Stimulated activated CD8-positive, alpha-beta memory T cell treated with anti-CD3 and anti-CD28 coated beads, Interleukin-12 subunit alpha, Interleukin-12 subunit beta, amount 100 ng/mL, for 4 hours (primary cell): Measurements from ENCODE around the gene PNISR.
"Not testable (repeated sequence)": the region's sequence is repeated elsewhere in the genome, so short reads cannot be mapped to it uniquely, and the experiment has no call there.

Experiments used
- DNase-seq: peaks from one replicate; pipeline ENCODE4 v3.0.0-alpha.2; 2020; ENCODE audit warnings: low read depth

PNISR gene, protein sequence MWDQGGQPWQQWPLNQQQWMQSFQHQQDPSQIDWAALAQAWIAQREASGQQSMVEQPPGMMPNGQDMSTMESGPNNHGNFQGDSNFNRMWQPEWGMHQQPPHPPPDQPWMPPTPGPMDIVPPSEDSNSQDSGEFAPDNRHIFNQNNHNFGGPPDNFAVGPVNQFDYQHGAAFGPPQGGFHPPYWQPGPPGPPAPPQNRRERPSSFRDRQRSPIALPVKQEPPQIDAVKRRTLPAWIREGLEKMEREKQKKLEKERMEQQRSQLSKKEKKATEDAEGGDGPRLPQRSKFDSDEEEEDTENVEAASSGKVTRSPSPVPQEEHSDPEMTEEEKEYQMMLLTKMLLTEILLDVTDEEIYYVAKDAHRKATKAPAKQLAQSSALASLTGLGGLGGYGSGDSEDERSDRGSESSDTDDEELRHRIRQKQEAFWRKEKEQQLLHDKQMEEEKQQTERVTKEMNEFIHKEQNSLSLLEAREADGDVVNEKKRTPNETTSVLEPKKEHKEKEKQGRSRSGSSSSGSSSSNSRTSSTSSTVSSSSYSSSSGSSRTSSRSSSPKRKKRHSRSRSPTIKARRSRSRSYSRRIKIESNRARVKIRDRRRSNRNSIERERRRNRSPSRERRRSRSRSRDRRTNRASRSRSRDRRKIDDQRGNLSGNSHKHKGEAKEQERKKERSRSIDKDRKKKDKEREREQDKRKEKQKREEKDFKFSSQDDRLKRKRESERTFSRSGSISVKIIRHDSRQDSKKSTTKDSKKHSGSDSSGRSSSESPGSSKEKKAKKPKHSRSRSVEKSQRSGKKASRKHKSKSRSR

DNA sequence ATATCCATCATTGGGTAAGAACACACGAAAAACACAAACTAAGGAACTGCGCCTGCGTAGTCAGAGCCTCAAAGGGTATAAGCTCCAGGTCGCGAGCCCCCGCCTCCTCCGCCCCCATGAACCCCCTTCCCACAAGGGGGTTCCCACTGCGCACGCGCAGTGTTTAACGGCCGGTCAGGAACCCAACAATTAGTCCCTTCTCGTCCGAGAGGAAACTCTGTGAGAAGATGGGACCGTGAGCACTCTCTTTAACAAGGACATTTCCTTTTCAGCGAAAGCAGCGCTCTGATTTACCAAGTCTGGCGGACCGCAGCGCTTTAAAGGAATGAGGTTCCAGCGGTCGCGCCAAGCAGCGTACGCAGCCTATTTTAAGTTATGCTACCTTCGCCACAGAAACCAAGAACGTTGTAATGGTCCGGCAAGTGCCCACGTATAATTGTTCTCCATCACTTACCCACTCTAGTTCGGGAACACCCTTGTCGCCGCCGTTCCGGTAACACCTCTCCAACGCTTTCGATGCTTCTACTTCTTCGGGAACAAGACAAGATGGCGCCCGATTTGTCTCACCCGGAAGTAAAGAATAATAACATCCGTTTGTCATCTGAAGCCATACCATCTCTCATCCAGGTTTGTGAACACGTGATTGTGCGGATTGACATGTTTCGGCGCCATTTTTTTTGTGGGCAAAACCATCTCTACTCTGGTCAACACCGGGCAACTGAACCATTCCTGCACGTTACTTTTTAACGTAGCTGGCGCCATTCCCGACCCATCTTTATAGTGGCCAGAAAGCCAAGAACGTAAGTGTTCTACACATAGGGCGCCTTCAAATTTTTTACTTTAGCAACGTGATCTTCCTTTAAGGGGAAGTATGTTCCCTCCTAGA lies at the start of gene PNISR:
Gene PNISR (minus strand): TSS at position 548 of the 886 bp plus-strand sequence. CDS start 10,649 bp downstream, outside the sequence.
- peak; percentile 77 for DNase-seq

DNA sequence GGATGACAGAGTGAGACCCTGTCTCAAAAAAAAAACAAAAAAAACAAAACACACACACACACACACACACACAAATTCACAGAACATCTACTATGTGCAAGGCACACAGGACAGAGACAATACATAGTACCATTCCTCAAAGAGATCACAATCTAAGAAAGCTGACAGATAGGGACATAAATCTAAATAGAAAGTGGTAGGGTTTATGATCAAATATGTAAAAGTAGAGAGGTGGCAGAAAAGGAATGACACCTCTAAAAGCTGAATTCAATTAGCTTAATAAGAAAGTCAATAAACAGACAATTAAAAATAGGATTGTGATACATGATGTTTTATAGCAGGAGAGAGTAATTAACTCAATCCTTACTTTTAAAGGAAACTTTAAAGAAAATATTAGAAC lies 48.6 kb upstream of the PNISR start:
- no peak for DNase-seq

DNA sequence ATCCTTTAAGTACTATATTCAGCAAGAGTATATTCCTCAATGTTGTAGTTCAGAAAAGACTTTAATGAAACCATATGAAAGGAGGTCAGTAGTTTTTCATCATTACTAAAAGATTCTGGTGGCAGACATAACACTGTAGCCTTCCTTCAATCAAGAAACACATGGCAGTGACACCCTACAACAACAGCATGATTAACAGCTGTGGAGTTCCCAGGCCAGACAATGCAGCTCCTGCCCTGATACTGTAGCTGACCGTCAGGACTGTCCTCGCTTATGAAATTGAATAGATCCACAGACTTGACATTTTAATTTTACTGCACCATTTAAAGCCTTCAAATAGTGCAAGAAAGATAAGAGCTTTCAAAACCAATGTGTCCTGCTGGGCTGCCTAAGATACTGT lies 46.5 kb upstream of the PNISR start:
- no peak for DNase-seq

DNA sequence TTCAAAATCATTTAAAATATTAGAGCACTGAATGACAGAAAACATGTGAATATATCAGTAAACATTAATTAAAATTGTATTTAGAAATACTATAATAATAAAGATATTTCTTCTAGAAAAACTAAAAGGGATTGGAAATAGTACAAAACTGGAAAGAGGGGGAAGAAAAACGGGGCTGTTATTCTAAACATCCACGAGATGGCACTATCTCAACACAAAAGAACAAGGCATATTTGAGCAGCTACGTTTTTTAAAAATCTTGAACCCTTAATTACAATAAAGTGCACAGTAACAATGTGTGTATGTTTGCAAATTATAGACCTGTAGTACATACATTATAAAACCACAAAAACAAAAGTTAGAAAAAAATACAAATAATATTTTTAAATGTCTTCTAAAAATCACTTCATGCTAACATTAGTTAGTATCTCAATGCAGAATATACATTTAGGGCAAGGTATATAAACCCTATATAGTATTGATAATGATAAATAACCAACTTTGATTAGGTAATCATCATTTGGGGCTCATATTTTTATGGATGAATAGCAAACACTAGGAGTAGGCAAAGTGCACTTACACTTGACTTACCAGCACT lies 42.5 kb upstream of the PNISR start:
- DNase-seq = no peak

DNA sequence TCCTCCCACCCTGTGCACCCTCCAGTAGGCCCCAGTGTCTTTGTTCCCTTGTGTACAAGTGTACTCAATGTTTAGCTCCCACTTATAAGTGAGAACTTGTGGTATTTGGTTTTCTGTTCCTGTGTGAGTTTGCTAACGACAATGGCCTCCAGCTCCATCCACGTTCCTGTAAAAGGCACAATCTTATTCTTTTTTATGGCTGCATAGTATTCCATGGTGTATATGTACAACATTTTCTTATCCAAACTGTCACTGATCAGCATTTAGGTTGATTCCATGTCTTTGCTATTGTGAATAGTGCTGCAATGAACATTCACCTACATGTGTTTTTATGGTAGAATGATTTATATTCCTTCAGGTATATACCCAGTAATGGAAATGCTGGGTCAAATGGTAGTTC lies 34.0 kb upstream of the PNISR start:
- not testable (repeated sequence) for DNase-seq

DNA sequence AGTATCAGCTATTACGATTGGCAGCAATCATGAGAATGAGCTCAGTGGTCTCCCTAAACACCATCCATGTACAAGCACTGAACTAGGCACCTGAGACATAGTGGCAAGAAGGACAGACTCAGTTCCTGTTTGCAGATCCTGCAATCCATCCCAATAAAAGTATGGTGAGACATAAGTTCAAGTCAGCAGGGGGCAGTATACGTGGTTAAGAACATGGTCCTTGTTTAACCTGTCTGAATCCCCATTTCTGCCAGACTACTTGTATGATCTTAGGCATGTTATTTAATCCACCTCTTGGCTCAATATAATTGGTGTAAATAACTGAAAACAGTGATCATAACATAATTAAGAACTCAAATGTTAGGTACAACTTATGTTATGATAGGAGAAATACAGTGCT lies 33.2 kb upstream of the PNISR start:
- no peak for DNase-seq

DNA sequence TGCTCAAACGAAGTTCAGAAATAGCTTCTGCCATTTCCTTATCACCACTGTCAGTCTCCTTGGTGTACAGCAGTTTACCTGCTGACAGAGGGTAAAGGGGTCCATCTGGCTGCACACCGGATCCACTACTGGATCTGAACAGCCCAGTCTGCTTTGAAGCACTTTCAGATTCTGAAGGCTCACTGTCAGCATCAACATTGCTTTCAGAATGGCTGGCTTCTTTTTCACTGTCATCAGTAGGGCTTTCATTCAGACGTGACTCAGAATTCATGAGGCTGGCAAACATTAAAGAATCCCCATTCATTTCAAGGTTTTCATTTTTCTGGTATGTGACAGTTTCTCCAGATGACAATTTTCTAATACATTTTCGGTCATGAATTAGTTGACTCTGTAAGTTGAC lies 21.0 kb upstream of the PNISR start:
- no peak for DNase-seq

DNA sequence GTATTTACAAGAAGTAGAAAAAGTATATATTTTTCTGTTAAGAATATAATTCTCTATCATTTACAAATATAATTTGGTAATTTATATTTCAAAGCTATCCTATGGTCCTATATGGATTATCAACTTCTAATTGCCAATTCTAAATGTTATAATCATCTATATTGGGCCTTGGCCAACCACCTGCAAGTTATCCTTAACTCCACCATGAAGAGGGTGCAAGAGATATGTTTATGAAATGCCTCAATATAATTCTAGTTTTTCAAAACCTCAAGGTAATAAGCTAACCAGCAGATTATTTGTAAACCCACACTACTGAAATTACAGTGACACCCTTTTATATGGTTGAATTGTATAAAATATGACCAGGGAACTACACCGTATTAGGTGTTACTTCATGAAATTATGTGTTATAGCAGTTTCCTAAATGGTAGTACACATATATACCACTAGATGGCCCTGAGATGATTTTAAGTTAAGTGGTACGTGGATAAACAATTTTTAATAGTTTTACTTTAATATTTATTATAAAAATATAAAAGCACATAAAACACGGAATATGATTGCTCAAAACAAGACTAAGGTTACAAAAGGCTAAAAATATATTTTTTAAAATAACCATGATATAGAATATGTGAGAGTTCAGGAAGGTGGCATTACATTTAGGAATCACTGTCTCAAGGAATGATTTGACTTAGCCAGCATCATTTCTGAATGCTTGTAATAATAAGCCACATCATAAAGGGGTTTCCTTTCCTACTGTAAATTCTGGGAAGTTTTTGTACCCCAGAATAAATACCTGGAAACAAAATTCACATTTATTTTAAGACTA lies 9.8 kb upstream of the PNISR start:
- no peak for DNase-seq

DNA sequence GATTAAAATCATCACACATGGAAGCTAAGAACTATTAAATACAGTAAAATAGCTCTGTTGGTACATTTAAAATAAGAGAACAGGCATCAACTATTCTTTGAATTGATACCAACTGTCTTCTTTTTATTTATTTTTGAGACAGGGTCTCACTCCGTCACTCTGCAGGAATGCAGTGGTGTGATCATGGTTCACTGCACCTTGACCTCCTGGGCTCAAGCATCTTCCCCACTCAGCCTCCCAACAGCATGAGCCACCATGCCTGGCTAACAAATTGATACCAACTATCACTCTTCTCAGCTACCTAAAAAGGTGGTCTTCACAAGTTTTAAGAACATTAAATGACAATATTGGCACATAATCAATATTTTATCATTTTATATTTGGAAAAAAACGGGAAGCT lies 7.8 kb upstream of the PNISR start:
- DNase-seq = no peak

DNA sequence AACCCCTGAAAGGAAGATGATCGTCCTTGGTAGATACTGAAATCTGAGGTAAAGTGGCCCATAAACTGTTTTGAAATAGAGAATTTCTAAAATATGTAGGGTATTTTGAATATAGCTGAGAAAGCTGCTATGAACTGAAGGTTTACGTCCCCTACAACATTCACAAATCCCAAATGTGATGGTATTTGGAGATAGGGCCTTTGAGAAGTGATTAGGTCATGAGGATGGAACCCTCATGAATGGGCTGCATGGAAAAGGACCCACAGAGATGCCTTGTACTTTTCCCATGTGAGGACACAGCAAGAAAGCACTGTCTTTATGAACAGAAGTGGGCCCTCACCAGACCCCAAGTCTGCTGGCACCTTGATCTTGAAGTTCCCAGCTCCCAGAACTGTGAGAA lies 6.8 kb upstream of the PNISR start:
- no peak for DNase-seq

DNA sequence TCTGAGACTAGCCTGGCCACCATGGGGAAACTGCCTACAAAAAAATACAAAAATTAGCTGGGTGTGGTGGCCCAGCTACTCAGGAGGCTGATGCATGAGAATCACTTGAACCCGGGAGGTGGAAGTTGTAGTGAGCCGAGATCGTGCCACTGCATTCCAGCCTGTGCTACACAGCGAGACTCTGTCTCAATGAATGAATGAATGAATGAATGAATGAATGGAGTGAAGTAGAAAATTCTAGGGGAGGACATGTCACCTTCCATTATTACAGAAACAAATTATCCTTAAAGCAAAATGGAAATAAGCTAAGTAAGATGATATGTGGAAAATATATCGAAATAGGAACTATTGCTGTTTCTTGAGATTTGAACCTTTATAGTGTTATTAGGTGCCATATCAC lies 2.9 kb upstream of the PNISR start:
- no peak for DNase-seq

DNA sequence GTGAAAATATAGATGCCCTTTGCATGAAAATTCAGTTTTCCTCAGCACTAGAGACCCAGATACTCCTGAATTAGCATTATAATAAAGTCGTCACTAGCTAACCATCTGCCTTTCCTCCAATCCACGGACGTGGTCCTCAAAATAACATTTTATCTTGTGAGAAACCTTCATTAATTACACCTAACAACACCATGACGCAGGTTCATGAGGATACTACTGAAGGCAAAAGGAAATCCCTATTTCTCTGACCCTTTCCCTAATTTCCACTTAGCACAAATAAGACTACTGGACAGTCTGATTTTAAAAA lies 1.3 kb upstream of the PNISR start:
- no peak for DNase-seq

DNA sequence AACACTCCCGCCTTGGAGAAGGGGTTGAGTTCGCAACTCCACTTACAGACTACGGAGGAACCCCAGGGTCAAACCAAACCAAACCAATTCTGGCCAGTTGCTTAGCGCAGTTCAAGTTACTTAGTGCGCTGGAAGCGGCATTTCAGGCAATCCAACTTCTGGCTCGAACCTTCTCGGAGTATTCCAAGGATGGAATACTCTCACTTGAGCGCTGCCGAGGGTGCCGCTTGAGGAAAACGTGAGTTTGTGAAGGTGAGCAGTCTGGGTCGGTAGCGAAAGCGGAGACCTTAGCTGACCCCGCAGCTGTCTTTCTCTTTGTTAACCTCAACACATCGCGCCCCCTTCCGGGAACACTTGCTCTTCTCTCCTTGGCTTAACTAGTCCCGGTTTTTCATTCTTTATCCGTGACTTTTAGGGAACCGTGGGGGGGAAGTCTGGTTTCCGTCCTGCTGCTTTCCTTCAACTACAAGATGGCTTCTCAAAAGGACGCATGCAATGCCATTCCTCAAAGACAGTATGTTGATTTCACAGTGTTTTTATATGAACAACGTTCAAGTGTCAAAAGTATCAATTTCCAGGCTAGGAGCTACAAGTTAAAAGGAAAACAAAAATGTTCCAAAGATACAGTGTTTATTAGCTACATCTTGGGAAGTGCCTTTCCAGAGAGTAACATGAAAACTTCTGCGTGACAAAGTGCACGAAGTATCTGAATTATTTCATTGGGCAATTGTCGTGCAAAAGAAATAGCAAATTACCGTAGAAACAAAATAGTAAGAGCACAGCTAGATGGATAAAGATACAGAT lies 741 bp upstream of the PNISR start:
- DNase-seq = peak; percentile 37

DNA sequence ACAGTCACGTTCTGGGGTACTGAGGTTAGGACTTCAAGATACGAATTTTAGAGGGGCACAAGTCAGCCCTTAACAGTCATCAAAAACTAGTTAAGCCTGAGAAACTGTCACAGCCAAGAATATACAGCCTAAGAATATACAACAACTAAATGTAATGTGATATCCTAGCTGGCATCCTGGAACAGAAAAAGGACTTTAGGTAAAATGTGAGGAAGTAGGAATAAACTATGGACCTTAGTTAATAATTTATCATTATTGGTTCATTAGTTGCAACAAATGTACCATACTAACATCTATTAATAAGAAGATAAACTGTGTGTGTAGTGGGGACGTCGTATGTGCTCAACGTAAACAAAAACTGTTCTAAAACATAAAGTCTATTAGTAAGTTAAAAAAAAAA lies 1.1 kb downstream of the PNISR start:
- no peak for DNase-seq

DNA sequence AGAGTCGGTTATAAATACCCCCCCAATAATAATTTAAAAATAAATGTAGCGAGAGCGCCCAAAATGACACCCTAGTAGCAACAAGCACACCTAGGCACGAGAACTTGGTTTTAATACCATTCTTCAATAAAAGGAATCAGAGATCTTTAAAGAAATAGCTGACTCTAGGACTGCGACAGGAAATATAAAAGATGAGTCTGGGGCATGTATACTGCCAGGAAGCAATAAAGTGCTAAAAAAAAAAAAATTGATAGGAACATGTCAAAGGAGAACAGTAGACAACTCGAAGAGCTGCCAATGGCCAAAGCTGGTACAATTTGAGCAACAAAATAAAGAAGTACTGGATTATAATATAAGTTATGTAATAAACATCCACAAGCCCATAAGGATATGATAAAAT lies 2.2 kb downstream of the PNISR start:
- DNase-seq = no peak

DNA sequence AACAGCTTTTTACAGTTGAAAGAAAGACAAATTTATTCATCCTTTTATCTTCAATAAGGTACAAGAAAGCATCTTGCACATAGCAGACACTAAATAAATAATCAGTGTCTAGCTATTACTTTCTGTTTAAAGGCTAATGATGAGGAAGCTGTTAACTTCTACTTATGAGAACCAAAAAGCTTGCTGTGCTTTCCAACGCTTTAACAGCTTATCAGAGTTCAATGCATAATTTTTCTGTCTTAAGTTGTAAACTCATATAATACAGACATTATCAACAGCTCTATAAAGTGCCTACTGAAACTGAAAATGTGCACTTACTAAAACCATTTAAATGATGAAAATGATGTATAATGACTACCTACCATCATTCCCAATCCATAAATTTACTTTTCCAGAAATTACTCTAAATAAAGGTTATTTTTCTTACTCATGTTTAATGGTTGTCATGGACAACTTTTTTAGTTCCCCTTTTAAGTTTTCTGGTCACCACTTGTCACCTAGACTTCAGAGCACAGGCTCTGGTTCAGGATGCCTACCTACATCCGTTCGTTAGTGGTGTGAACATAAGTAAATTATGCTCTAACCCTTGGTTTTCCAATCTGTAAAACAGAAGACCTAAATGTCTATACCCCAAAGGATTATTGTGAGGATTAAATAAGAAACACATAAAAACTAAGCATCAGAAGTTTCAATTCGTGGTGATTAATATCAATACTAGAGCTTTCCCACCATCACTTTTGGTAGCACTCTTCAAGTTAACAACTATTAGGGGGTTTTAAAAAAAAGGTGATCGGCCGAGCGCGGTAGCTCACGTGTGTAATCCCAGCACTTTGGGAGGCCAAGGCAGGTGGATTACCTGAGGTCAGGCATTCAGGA lies 8.0 kb downstream of the PNISR start:
- no peak for DNase-seq

DNA sequence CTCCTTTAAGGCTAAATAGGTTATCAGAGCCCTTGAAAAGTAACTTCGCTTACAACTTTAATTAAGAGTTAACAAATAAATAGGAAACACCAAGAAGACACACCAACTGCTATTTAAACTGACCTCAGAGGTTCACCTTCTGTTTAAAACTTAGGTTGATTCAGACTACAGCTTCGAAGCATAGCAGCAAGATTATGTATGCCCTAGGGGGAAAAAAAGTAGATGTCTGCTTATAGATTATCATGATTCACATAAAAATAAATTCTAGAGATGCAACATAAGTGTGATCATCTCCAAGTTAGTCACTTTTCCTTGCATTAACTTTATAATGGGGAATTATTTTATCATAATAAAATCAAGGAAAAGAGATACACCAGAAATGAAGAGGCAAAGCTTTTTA lies 8.9 kb downstream of the PNISR start:
- no peak for DNase-seq

DNA sequence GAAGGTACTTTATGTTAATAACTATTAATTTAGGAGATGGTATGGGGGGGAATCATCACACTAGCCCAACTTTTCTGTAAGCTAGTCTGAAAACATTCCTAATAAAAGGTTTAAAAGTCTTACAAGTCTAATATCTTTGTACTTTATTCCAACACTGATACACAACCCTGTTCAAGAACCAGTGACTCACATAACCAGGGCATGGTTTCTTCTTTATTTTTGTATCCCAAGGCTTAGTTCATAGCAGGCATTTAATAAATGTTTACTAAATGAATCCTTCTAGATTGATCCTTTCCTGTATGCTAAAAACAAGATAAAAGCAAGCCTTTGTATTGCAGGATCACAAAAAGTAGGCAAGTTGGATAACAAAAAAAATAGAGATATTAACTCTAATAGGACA lies 9.7 kb downstream of the PNISR start:
- no peak for DNase-seq

DNA sequence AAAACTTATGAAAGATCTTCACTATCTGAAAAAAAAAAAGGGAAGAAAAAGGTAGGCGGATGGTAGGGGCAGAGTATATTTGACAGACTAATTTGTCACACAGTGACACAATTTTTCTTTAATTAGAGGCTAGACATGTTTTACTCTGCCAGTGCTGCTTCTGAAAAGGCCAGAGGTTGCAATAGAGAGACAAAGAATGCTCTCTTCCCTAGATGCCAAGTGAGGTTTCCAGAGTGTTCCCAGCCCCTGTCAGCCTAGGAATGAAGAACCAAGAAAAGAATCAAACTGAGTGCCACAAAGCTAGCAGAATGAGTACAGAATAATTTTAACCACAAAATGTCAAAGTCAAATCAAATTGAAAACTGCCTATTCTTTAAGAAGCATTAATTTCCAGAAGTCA lies 13.0 kb downstream of the PNISR start:
- DNase-seq = no peak

DNA sequence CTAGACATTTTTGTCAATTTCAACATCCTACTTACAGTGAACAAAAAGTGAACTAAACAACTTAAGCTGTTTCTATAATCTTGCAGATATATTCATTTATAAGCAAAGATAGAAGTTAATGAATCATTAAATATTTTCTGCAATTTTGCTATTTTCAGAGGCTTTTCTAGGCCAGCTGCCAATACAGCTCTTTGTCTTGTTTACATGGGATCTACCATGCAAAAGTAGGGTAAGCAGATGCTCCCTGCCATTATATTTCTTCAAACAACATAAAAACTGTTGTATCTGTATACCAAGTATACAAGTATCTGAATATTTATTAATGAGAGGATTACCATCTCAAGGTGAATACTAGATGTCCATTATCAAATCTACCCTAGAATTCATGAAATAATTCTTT lies 15.4 kb downstream of the PNISR start:
- DNase-seq = no peak
